Left ventricle myocardium superior (tissue), 1 donor: ENCODE data around the gene SUPT3H. TPM values are rescaled to one million over a fixed set of nuclear protein-coding genes. Genes with fewer than 3 reads are reported as not detected.

Experiments used
- ATAC-seq: fragments of 200-7000 bp; cut with Tn5 transposase; one replicate; pipeline ENCODE4 v1.9.1; 2020; ENCODE audit warnings: mild to moderate bottlenecking, moderate library complexity
- DNase-seq: peaks from one replicate; pipeline ENCODE4 v3.0.0-alpha.2; 2020
- intact Hi-C: fragments of 100-400 bp; cut with micrococcal nuclease; formaldehyde crosslinking; loops from one replicate; pipeline ENCODE4 v1.11.0; 2022
- total RNA-seq: library from RNA; stranded (reverse); fragmentation: NEBNext Ultra II Directional; extraction: Animal tissue kit (Norgen Biotek cat#: 25700); gene quantifications from one replicate; pipeline ENCODE4 v1.2.1, GENCODE V29; 2021
- donor health status: DM: no; HTN: yes; CAD: no; lungs with severe emphysema.

The SUPT3H gene
- total RNA-seq, 1 donor from 2014 or later: 2.8 TPM

GRCh38 chr6:45398075-45398813 is 20.5 kb upstream of the SUPT3H start:
- ATAC-seq (no peak), DNase-seq (no peak)
- intact Hi-C loops: no loop called here

- ATAC-seq (no peak), DNase-seq (no peak)
- intact Hi-C loops: no loop called here
Observed at GRCh38 chr6:45394586-45395095, 16.9 kb upstream of the SUPT3H start.

GRCh38 chr6:45388328-45388727 is 10.6 kb upstream of the SUPT3H start:
- intact Hi-C loops: no loop called here
- no peak for ATAC-seq
- DNase-seq: no peak

GRCh38 chr6:45387236-45387635 is 9.5 kb upstream of the SUPT3H start:
- no peak for DNase-seq
- no peak for ATAC-seq
- intact Hi-C loops: no loop called here

GRCh38 chr6:45386501-45386900 is 8.8 kb upstream of the SUPT3H start:
- intact Hi-C loops: no loop called here
- DNase-seq (no peak), ATAC-seq (no peak)

GRCh38 chr6:45382391-45382790 is 4.7 kb upstream of the SUPT3H start:
- intact Hi-C loops: no loop called here
- DNase-seq (no peak), ATAC-seq (no peak)

GRCh38 chr6:45378334-45378926 is 696 bp upstream of the SUPT3H start:
- peak; percentile 57 for ATAC-seq
- DNase-seq: peak; percentile 62
- intact Hi-C loops: no loop called here

GRCh38 chr6:45377043-45377553 is 636 bp downstream of the SUPT3H start:
- intact Hi-C loops: no loop called here
- DNase-seq (no peak), ATAC-seq (peak; percentile 2)

- DNase-seq: no peak
- no peak for ATAC-seq
- intact Hi-C loops: no loop called here
Observed at GRCh38 chr6:45376310-45377042, 1.3 kb downstream of the SUPT3H start.

GRCh38 chr6:45375449-45375848 is 2.3 kb downstream of the SUPT3H start:
- no peak for DNase-seq
- no peak for ATAC-seq
- intact Hi-C loops: no loop called here

GRCh38 chr6:45371924-45372573 is 5.7 kb downstream of the SUPT3H start:
- ATAC-seq (no peak), DNase-seq (no peak)
- intact Hi-C loops: no loop called here

- ATAC-seq (no peak), DNase-seq (no peak)
- intact Hi-C loops: no loop called here
Observed at GRCh38 chr6:45369870-45370269, 7.9 kb downstream of the SUPT3H start.

- intact Hi-C loops: no loop called here
- DNase-seq (no peak), ATAC-seq (no peak)
Observed at GRCh38 chr6:45367999-45368398, 9.7 kb downstream of the SUPT3H start.

GRCh38 chr6:45366534-45366933 is 11.2 kb downstream of the SUPT3H start:
- DNase-seq (no peak), ATAC-seq (no peak)
- intact Hi-C loops: no loop called here

- no peak for DNase-seq
- intact Hi-C loops: no loop called here
- no peak for ATAC-seq
Observed at GRCh38 chr6:45365036-45365435, 12.7 kb downstream of the SUPT3H start.

- DNase-seq: no peak
- intact Hi-C loops: no loop called here
- ATAC-seq: no peak
Observed at GRCh38 chr6:45364466-45364865, 13.3 kb downstream of the SUPT3H start.

GRCh38 chr6:45353654-45354053 is 24.1 kb downstream of the SUPT3H start:
- intact Hi-C loops: no loop called here
- no peak for DNase-seq
- no peak for ATAC-seq

GRCh38 chr6:45351667-45352066 is 26.1 kb downstream of the SUPT3H start:
- no peak for DNase-seq
- intact Hi-C loops: no loop called here
- no peak for ATAC-seq

GRCh38 chr6:45351076-45351475 is 26.7 kb downstream of the SUPT3H start:
- no peak for ATAC-seq
- intact Hi-C loops: no loop called here
- DNase-seq: no peak
